ENCODE results near the gene THYN1.

THYN1 gene

DNA sequence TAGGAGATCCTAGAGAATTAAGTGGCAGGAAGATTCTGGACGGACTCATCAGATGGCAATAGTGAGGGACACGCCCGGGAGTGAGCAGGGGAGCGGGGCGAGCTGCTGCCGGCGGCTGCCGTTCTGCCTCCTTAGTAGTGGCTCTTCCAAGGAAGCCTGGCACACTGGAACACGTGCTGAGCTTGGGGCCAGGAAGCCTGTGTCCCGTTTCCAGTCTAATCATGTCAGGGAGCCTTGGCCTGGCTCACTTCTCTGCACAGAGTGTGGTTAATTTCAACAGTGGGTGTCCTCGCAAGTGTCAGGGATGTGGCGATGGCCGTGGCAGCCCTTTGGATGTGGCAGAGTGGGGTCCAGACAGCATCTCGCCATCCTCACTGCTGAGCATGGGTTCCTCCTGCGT is 39.5 kb upstream of the THYN1 start:
- Histone ChIP-seq H3K79me2 (ENCODE audit: insufficient read depth, low read length) (no peaks in the 10 kb centered on the region), H3K9me2 (replicated peaks; ENCODE audit: insufficient read depth, low read length) (no peaks in the 10 kb centered on the region), H3F3A (ENCODE audit: insufficient read depth) (no peaks in the 10 kb centered on the region), H3K27me3 (ENCODE audit: low read length) (no peaks in the 10 kb centered on the region), H4K20me1 (ENCODE audit: low read depth, low read length) (no peaks in the 10 kb centered on the region), H3K9me3 (ENCODE audit: insufficient read depth, low read length) (no peaks in the 10 kb centered on the region), H3K27ac (ENCODE audit: low read depth, low read length) (no peak overlapping the region), H3K4me2 (ENCODE audit: low read depth, low read length, poor library complexity, severe bottlenecking) (no peak overlapping the region), H3K4me3 (ENCODE audit: insufficient read depth, low read length, poor library complexity, severe bottlenecking) (no peak overlapping the region), H3K9ac (ENCODE audit: low read length) (no peak overlapping the region), H3K36me3 (ENCODE audit: low read length) (no peaks in the 10 kb centered on the region), H2AFZ (ENCODE audit: low read depth, low read length, severe bottlenecking) (no peak overlapping the region)
- TF ChIP-seq, protein P1, sequence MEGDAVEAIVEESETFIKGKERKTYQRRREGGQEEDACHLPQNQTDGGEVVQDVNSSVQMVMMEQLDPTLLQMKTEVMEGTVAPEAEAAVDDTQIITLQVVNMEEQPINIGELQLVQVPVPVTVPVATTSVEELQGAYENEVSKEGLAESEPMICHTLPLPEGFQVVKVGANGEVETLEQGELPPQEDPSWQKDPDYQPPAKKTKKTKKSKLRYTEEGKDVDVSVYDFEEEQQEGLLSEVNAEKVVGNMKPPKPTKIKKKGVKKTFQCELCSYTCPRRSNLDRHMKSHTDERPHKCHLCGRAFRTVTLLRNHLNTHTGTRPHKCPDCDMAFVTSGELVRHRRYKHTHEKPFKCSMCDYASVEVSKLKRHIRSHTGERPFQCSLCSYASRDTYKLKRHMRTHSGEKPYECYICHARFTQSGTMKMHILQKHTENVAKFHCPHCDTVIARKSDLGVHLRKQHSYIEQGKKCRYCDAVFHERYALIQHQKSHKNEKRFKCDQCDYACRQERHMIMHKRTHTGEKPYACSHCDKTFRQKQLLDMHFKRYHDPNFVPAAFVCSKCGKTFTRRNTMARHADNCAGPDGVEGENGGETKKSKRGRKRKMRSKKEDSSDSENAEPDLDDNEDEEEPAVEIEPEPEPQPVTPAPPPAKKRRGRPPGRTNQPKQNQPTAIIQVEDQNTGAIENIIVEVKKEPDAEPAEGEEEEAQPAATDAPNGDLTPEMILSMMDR (IDR thresholded peaks at IDR 0.05; ENCODE audit: insufficient read depth, low read length, poor library complexity, severe bottlenecking) = no peak
- TF ChIP-seq EZH2phosphoT487 (conservative IDR thresholded peaks at IDR 0.05; ENCODE audit: low read length) = no peak

DNA sequence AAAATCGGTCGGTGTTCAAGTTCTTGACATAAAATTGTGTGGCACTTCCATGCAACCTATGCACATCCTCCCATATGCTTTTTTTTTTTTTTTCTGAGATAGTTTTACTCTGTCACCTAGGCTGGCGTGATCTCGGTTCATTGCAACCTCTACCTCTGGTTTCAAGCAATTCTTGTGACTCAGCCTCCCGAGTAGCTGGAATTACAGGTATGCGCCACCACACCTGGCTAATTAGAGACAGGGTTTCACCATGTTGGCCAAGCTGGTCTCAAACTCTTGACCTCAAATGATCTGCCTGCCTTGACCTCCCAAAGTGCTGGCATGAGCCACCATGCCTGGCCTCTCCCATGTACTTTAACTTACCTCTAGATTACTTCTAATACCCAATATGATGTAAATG is 38.0 kb upstream of the THYN1 start:
- Histone ChIP-seq H3K27me3 (ENCODE audit: low read length) (no peaks in the 10 kb centered on the region), H3K4me2 (ENCODE audit: low read depth, low read length, poor library complexity, severe bottlenecking) (no peak overlapping the region), H3K4me3 (ENCODE audit: insufficient read depth, low read length, poor library complexity, severe bottlenecking) (no peak overlapping the region), H3K9me2 (replicated peaks; ENCODE audit: insufficient read depth, low read length) (no peaks in the 10 kb centered on the region), H3K79me2 (ENCODE audit: insufficient read depth, low read length) (no peaks in the 10 kb centered on the region), H3K27ac (ENCODE audit: low read depth, low read length) (no peak overlapping the region), H2AFZ (ENCODE audit: low read depth, low read length, severe bottlenecking) (no peak overlapping the region), H3K9me3 (ENCODE audit: insufficient read depth, low read length) (no peaks in the 10 kb centered on the region), H4K20me1 (ENCODE audit: low read depth, low read length) (no peaks in the 10 kb centered on the region), H3F3A (ENCODE audit: insufficient read depth) (no peaks in the 10 kb centered on the region), H3K9ac (ENCODE audit: low read length) (no peak overlapping the region), H3K36me3 (ENCODE audit: low read length) (no peaks in the 10 kb centered on the region)
- TF ChIP-seq, protein P1 (IDR thresholded peaks at IDR 0.05; ENCODE audit: insufficient read depth, low read length, poor library complexity, severe bottlenecking) = no peak
- no peak for TF ChIP-seq EZH2phosphoT487 (conservative IDR thresholded peaks at IDR 0.05; ENCODE audit: low read length)

DNA sequence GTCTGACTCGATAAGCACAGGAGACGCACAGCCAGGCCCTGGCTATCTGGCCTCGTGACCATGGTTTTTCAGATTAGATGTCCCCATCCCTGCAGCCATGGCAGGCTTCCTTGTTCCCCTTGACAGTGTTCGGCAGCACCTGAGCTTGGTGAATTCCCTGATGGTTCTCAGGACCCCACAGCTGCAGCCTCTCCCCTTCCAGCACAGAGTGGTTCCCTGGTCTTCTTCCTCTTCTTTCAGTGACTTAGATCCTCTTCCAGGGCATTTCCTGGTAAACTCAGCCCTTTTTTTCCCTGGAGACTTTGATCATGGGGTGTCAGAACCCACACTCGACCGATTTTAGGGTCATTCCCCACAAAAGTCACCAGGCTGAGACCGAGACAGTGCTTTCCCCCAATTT is 37.5 kb upstream of the THYN1 start:
- Histone ChIP-seq H3K4me3 (ENCODE audit: insufficient read depth, low read length, poor library complexity, severe bottlenecking) (no peak overlapping the region), H3K9me3 (ENCODE audit: insufficient read depth, low read length) (no peaks in the 10 kb centered on the region), H3K9ac (ENCODE audit: low read length) (no peak overlapping the region), H2AFZ (ENCODE audit: low read depth, low read length, severe bottlenecking) (no peak overlapping the region), H4K20me1 (ENCODE audit: low read depth, low read length) (no peaks in the 10 kb centered on the region), H3K4me2 (ENCODE audit: low read depth, low read length, poor library complexity, severe bottlenecking) (no peak overlapping the region), H3F3A (ENCODE audit: insufficient read depth) (no peaks in the 10 kb centered on the region), H3K9me2 (replicated peaks; ENCODE audit: insufficient read depth, low read length) (no peaks in the 10 kb centered on the region), H3K27ac (ENCODE audit: low read depth, low read length) (no peak overlapping the region), H3K79me2 (ENCODE audit: insufficient read depth, low read length) (no peaks in the 10 kb centered on the region), H3K27me3 (ENCODE audit: low read length) (no peaks in the 10 kb centered on the region), H3K36me3 (ENCODE audit: low read length) (no peaks in the 10 kb centered on the region)
- TF ChIP-seq, protein P1 (IDR thresholded peaks at IDR 0.05; ENCODE audit: insufficient read depth, low read length, poor library complexity, severe bottlenecking) = no peak
- TF ChIP-seq EZH2phosphoT487 (conservative IDR thresholded peaks at IDR 0.05; ENCODE audit: low read length) = no peak

Data from SU-DHL-6 (cell line).